Measurements from ENCODE around the gene EPHA8. TPM values are rescaled to one million over a fixed set of nuclear protein-coding genes. Genes with fewer than 3 reads are reported as not detected.

The EPHA8 gene
- not detected for total RNA-seq
- not detected for polyA plus RNA-seq
- long read RNA-seq, donor 1: 0 reads
- long read RNA-seq, donor 2: 0 reads

- Histone ChIP-seq H3K9me3 (ENCODE audit: control insufficient read depth, low read length) (no peaks in the 10 kb centered on the region), H3K4me1 (ENCODE audit: control insufficient read depth in 1 of 2, insufficient read depth in 2 of 2, low read length in 2 of 2) (no peaks in the 10 kb centered on the region), H3K27me3 (ENCODE audit: control insufficient read depth in 1 of 2, insufficient read depth in 2 of 2, low read length in 1 of 2) (no peaks in the 10 kb centered on the region), H3K27ac (ENCODE audit: low read depth in 1 of 2, low read length in 2 of 2) (no peak within 1 kb of the TSS), H3K4me3 (ENCODE audit: low read length in 2 of 2) (peak within 1 kb of the TSS; percentile 18 to 41), H3K36me3 (ENCODE audit: control insufficient read depth in 1 of 2, insufficient read depth in 2 of 2, low read length in 1 of 2) (no peaks in the 10 kb centered on the region)
- 8 to 16% methylated on average over 37 to 81 of the region's 81 CpGs for whole genome bisulfite sequencing, 2 donors
- ATAC-seq (ENCODE audit: low FRiP score): no peak
- intact Hi-C loops (cut with DNase I): no loop called here
- no peak for DNase-seq
Measured at GRCh38 chr1:22562584-22563583, at the start of gene EPHA8. EPHA8 (plus strand) TSS chr1:22563489; CDS start chr1:22563636, 147 bp downstream.

- Histone ChIP-seq H3K27ac (ENCODE audit: low read depth in 1 of 2, low read length in 2 of 2) (peak overlapping the region in 1 of 2 donors; percentile 52), H3K27me3 (ENCODE audit: control insufficient read depth in 1 of 2, insufficient read depth in 2 of 2, low read length in 1 of 2) (no peaks in the 10 kb centered on the region), H3K36me3 (ENCODE audit: control insufficient read depth in 1 of 2, insufficient read depth in 2 of 2, low read length in 1 of 2) (peaks cover 8 to 21% of the 10 kb centered on the region in 2 donors), H3K4me3 (ENCODE audit: low read length in 2 of 2) (no peak overlapping the region), H3K4me1 (ENCODE audit: control insufficient read depth in 1 of 2, insufficient read depth in 2 of 2, low read length in 2 of 2) (no peaks in the 10 kb centered on the region), H3K9me3 (ENCODE audit: control insufficient read depth, low read length) (no peaks in the 10 kb centered on the region)
- DNase-seq (no peak), ATAC-seq (ENCODE audit: low FRiP score) (no peak)
- WGBS, 2 donors: 85 to 87% methylated on average over 16 of the region's 16 CpGs
- intact Hi-C loops (cut with DNase I): no loop called here
Measured at GRCh38 chr1:22516906-22517571, 46.2 kb upstream of the EPHA8 start.

- H3K36me3 ChIP-seq (ENCODE audit: control insufficient read depth in 1 of 2, insufficient read depth in 2 of 2, low read length in 1 of 2): peaks cover 8 to 22% of the 10 kb centered on the region in 2 donors
- no peak overlapping the region for H3K4me3 ChIP-seq (ENCODE audit: low read length in 2 of 2)
- peak overlapping the region; percentile 34 to 52 for H3K27ac ChIP-seq (ENCODE audit: low read depth in 1 of 2, low read length in 2 of 2)
- no peak for ATAC-seq (ENCODE audit: low FRiP score)
- 19 to 22% methylated on average over 7 of the region's 7 CpGs for WGBS, 2 donors
- no peaks in the 10 kb centered on the region for H3K4me1 ChIP-seq (ENCODE audit: control insufficient read depth in 1 of 2, insufficient read depth in 2 of 2, low read length in 2 of 2)
- no peaks in the 10 kb centered on the region for H3K9me3 ChIP-seq (ENCODE audit: control insufficient read depth, low read length)
- intact Hi-C loops (cut with DNase I): no loop called here
- DNase-seq: no peak
- no peaks in the 10 kb centered on the region for H3K27me3 ChIP-seq (ENCODE audit: control insufficient read depth in 1 of 2, insufficient read depth in 2 of 2, low read length in 1 of 2)
Measured at GRCh38 chr1:22517956-22518355, 45.3 kb upstream of the EPHA8 start.

GRCh38 chr1:22518379-22518778 is 44.9 kb upstream of the EPHA8 start:
- DNase-seq (no peak), ATAC-seq (ENCODE audit: low FRiP score) (no peak)
- H3K4me1 ChIP-seq (ENCODE audit: control insufficient read depth in 1 of 2, insufficient read depth in 2 of 2, low read length in 2 of 2): no peaks in the 10 kb centered on the region
- peaks cover 8 to 22% of the 10 kb centered on the region in 2 donors for H3K36me3 ChIP-seq (ENCODE audit: control insufficient read depth in 1 of 2, insufficient read depth in 2 of 2, low read length in 1 of 2)
- no peaks in the 10 kb centered on the region for H3K27me3 ChIP-seq (ENCODE audit: control insufficient read depth in 1 of 2, insufficient read depth in 2 of 2, low read length in 1 of 2)
- no peak overlapping the region for H3K4me3 ChIP-seq (ENCODE audit: low read length in 2 of 2)
- intact Hi-C loops (cut with DNase I): no loop called here
- WGBS, 2 donors: 21 to 24% methylated on average over 3 of the region's 3 CpGs
- no peaks in the 10 kb centered on the region for H3K9me3 ChIP-seq (ENCODE audit: control insufficient read depth, low read length)
- H3K27ac ChIP-seq (ENCODE audit: low read depth in 1 of 2, low read length in 2 of 2): peak overlapping the region; percentile 34 to 37

DNA sequence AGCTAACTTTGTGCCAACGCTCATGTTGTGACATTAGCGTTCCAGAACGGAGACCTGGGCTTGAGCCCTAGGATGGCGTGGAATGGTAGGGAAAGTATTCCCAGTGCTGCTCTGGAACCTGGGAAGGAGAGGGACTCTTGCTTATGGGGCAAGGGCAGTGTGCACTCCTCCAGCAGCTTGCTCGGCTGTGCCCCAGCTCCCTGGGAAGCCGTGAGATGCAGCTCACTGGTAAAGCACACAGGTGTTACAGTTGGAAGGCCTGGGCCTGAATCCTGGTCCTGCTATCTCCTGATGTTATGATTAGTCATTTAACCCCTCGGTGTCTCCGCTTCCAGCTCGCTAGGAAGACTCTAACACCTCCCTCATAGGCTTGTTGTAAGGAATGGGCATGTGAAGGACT is 42.4 kb upstream of the EPHA8 start:
- 74 to 75% methylated on average over 9 of the region's 9 CpGs for whole genome bisulfite sequencing, 2 donors
- DNase-seq: no peak
- H3K36me3 ChIP-seq (ENCODE audit: control insufficient read depth in 1 of 2, insufficient read depth in 2 of 2, low read length in 1 of 2): peaks cover 6 to 26% of the 10 kb centered on the region in 2 donors

DNA sequence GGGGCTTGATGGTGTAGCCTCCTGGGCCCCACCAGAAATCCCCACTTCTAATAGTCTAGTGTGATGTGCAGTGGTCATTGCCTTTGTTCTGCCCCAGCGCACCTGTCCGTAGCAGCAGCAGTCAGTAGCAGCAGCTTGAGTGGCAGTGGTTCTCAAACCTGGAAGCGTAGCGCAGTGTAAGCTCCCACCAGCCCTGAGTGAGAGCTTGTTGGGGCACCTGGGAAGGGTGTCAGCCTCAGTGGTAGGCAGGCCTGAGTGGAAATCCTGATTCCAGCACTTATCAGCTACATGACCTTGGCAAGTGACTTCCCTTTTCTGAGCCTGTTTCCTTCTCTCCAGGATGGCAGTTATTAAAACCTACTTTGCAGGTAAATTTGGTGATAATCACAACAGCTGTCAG is 41.6 kb upstream of the EPHA8 start:
- no peak for DNase-seq
- H3K9me3 ChIP-seq (ENCODE audit: control insufficient read depth, low read length): no peaks in the 10 kb centered on the region
- no peak for ATAC-seq (ENCODE audit: low FRiP score)
- intact Hi-C loops (cut with DNase I): no loop called here
- whole genome bisulfite sequencing, 2 donors: 95 to 96% methylated on average over 4 of the region's 4 CpGs
- H3K4me1 ChIP-seq (ENCODE audit: control insufficient read depth in 1 of 2, insufficient read depth in 2 of 2, low read length in 2 of 2): no peaks in the 10 kb centered on the region
- H3K36me3 ChIP-seq (ENCODE audit: control insufficient read depth in 1 of 2, insufficient read depth in 2 of 2, low read length in 1 of 2): peaks cover 6 to 32% of the 10 kb centered on the region in 2 donors
- H3K4me3 ChIP-seq (ENCODE audit: low read length in 2 of 2): no peak overlapping the region
- no peaks in the 10 kb centered on the region for H3K27me3 ChIP-seq (ENCODE audit: control insufficient read depth in 1 of 2, insufficient read depth in 2 of 2, low read length in 1 of 2)
- no peak overlapping the region for H3K27ac ChIP-seq (ENCODE audit: low read depth in 1 of 2, low read length in 2 of 2)

More for the DNA sequence above, 42.4 kb upstream of the EPHA8 start:
- H3K4me3 ChIP-seq (ENCODE audit: low read length in 2 of 2): no peak overlapping the region
- intact Hi-C loops (cut with DNase I): no loop called here
- H3K9me3 ChIP-seq (ENCODE audit: control insufficient read depth, low read length): no peaks in the 10 kb centered on the region
- no peak for ATAC-seq (ENCODE audit: low FRiP score)
- no peak overlapping the region for H3K27ac ChIP-seq (ENCODE audit: low read depth in 1 of 2, low read length in 2 of 2)
- H3K4me1 ChIP-seq (ENCODE audit: control insufficient read depth in 1 of 2, insufficient read depth in 2 of 2, low read length in 2 of 2): no peaks in the 10 kb centered on the region
- H3K27me3 ChIP-seq (ENCODE audit: control insufficient read depth in 1 of 2, insufficient read depth in 2 of 2, low read length in 1 of 2): no peaks in the 10 kb centered on the region

DNA sequence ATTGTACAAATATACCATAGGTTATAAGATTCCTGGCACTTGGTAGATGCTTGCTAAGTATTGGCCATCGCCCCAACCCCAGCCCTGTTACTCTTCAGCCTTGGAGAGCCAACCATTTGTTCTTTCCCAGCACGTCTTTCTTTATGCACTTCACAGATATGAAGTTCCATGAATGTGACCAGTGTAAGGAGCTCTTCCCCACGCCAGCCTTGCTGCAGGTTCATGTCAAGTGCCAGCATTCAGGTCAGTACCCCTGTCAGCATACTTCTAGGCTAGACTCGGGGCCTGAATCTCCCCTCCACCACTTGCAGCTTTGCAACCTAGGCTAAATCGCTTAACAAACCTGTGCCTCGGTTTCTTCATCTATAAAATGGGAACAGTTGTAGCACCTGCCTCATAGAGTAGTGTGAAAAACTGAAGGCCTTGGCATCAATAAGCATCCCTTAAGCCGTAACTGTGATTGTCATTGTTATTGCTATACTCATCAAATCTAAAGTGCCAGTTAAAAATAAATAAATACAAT is 41.0 kb upstream of the EPHA8 start:
- Histone ChIP-seq H3K27me3 (ENCODE audit: control insufficient read depth in 1 of 2, insufficient read depth in 2 of 2, low read length in 1 of 2) (no peaks in the 10 kb centered on the region), H3K36me3 (ENCODE audit: control insufficient read depth in 1 of 2, insufficient read depth in 2 of 2, low read length in 1 of 2) (peaks cover 6 to 30% of the 10 kb centered on the region in 2 donors), H3K4me1 (ENCODE audit: control insufficient read depth in 1 of 2, insufficient read depth in 2 of 2, low read length in 2 of 2) (no peaks in the 10 kb centered on the region), H3K4me3 (ENCODE audit: low read length in 2 of 2) (no peak overlapping the region), H3K9me3 (ENCODE audit: control insufficient read depth, low read length) (no peaks in the 10 kb centered on the region), H3K27ac (ENCODE audit: low read depth in 1 of 2, low read length in 2 of 2) (no peak overlapping the region)
- 89 to 90% methylated on average over 7 of the region's 7 CpGs for WGBS, 2 donors
- DNase-seq (no peak), ATAC-seq (ENCODE audit: low FRiP score) (no peak)
- intact Hi-C loops (cut with DNase I): no loop called here

- H3K36me3 ChIP-seq (ENCODE audit: control insufficient read depth in 1 of 2, insufficient read depth in 2 of 2, low read length in 1 of 2): peaks cover 3 to 27% of the 10 kb centered on the region in 2 donors
- no peaks in the 10 kb centered on the region for H3K27me3 ChIP-seq (ENCODE audit: control insufficient read depth in 1 of 2, insufficient read depth in 2 of 2, low read length in 1 of 2)
- no peak overlapping the region for H3K4me3 ChIP-seq (ENCODE audit: low read length in 2 of 2)
- H3K4me1 ChIP-seq (ENCODE audit: control insufficient read depth in 1 of 2, insufficient read depth in 2 of 2, low read length in 2 of 2): no peaks in the 10 kb centered on the region
- 76 to 77% methylated on average over 5 of the region's 5 CpGs for WGBS, 2 donors
- no peak overlapping the region for H3K27ac ChIP-seq (ENCODE audit: low read depth in 1 of 2, low read length in 2 of 2)
- no peak for DNase-seq
- intact Hi-C loops (cut with DNase I): no loop called here
- H3K9me3 ChIP-seq (ENCODE audit: control insufficient read depth, low read length): no peaks in the 10 kb centered on the region
- ATAC-seq (ENCODE audit: low FRiP score): no peak
Measured at GRCh38 chr1:22524481-22524880, 38.8 kb upstream of the EPHA8 start.

All from aorta (tissue), 5 donors.